Mucosa of descending colon (tissue), 3 donors: ENCODE measurements around the gene LINGO1. TPM values are rescaled to one million over a fixed set of nuclear protein-coding genes. Genes with fewer than 3 reads are reported as not detected.

Source experiments
- ATAC-seq: fragments of 200-7000 bp; cut with Tn5 transposase; one replicate; pipeline ENCODE4 v1.9.1; 2020; ENCODE audit warnings: mild to moderate bottlenecking, moderate library complexity
- DNase-seq, 3 donors: peaks; one replicate each; pipeline ENCODE4 v3.0.0-alpha.2; 2020
- H3K36me3 ChIP-seq: fragments of 200-600 bp; one replicate; pipeline ENCODE4 v1.8.0; 2021; ENCODE audit warnings: low read depth, mild to moderate bottlenecking
- H3K4me1 ChIP-seq: fragments of 200-600 bp; one replicate; pipeline ENCODE4 v1.8.0; 2021; ENCODE audit warnings: low read depth, mild to moderate bottlenecking
- H3K4me3 ChIP-seq: fragments of 200-600 bp; one replicate; pipeline ENCODE4 v1.8.0; 2021; ENCODE audit warnings: mild to moderate bottlenecking
- H3K9me3 ChIP-seq: fragments of 200-600 bp; one replicate; pipeline ENCODE4 v1.8.0; 2021; ENCODE audit warnings: mild to moderate bottlenecking
- CTCF ChIP-seq: fragments of 200-600 bp; IDR thresholded peaks from one replicate; pipeline ENCODE4 v1.8.0; 2022; ENCODE audit warnings: antibody characterized with exemption, mild to moderate bottlenecking
- intact Hi-C, 2 donors: fragments of 100-400 bp; cut with DNase I in 1 of 2; cut with micrococcal nuclease in 1 of 2; formaldehyde crosslinking; loops; one replicate each; pipeline versions ENCODE4 v1.11.0 to v1.11.1; 2022; cut with DNase I, micrococcal nuclease
- total RNA-seq, 3 donors: library from RNA; stranded (reverse); fragmentation: NEBNext Ultra II Directional in 2 of 3; extraction: Animal tissue kit (Norgen Biotek cat#: 25700) in 2 of 3; gene quantifications; one replicate each; pipeline versions ENCODE4 v1.2.1 to v1.2.4, GENCODE V29; 2021 to 2023
- donor health status: DM: no; HTN: no; CAD: no; lungs with moderate emphysema.
- donor health status: DM: no; HTN: no; CAD: no.
- donor health status: DM: no; HTN: yes; CAD: no.

Gene LINGO1
- total RNA-seq, 3 donors from 2014 or later: 1.8 to 2.6 (median 1.9) TPM

- intact Hi-C loops: no loop called here
- Histone ChIP-seq H3K9me3 (no peaks in the 10 kb centered on the region), H3K4me3 (no peak overlapping the region), H3K36me3 (no peaks in the 10 kb centered on the region), H3K4me1 (peaks cover 7% of the 10 kb centered on the region)
- DNase-seq (peak in 2 of 3 donors; percentile 46 to 62), ATAC-seq (peak; percentile 43)
- TF ChIP-seq CTCF: no peak
These were observed 13.5 kb upstream of the LINGO1 start for GRCh38 chr15:77646104-77646694.

GRCh38 chr15:77645602-77646001 lies 12.9 kb upstream of the LINGO1 start:
- ATAC-seq (no peak), DNase-seq (no peak)
- Histone ChIP-seq H3K9me3 (no peaks in the 10 kb centered on the region), H3K36me3 (no peaks in the 10 kb centered on the region), H3K4me3 (no peak overlapping the region), H3K4me1 (peaks cover 7% of the 10 kb centered on the region)
- no peak for TF ChIP-seq CTCF
- intact Hi-C loops: no loop called here

- DNase-seq (peak in 1 of 3 donors; percentile 20), ATAC-seq (peak; percentile 31)
- H3K4me3 ChIP-seq: no peak overlapping the region
- H3K9me3 ChIP-seq: no peaks in the 10 kb centered on the region
- H3K4me1 ChIP-seq: peaks cover 7% of the 10 kb centered on the region
- intact Hi-C loops: no loop called here
- TF ChIP-seq CTCF: no peak
- H3K36me3 ChIP-seq: no peaks in the 10 kb centered on the region
These were observed 12.0 kb upstream of the LINGO1 start for GRCh38 chr15:77644543-77645247.

- no peak for TF ChIP-seq CTCF
- ATAC-seq: no peak
- H3K36me3 ChIP-seq: no peaks in the 10 kb centered on the region
- intact Hi-C loops: no loop called here
- DNase-seq: no peak
- H3K9me3 ChIP-seq: no peaks in the 10 kb centered on the region
- H3K4me1 ChIP-seq: peaks cover 5% of the 10 kb centered on the region
- no peak overlapping the region for H3K4me3 ChIP-seq
These were observed 11.1 kb upstream of the LINGO1 start for GRCh38 chr15:77643764-77644163.

- H3K4me3 ChIP-seq: no peak overlapping the region
- peaks cover 2% of the 10 kb centered on the region for H3K4me1 ChIP-seq
- no peak for TF ChIP-seq CTCF
- DNase-seq: peak in 2 of 3 donors; percentile 47 to 50
- H3K9me3 ChIP-seq: no peaks in the 10 kb centered on the region
- H3K36me3 ChIP-seq: no peaks in the 10 kb centered on the region
- intact Hi-C loops: no loop called here
- ATAC-seq: peak; percentile 84
These were observed 10.2 kb upstream of the LINGO1 start for GRCh38 chr15:77642793-77643430.
